Measurements from ENCODE around the gene IL2RA. TPM values are rescaled to one million over a fixed set of nuclear protein-coding genes. Genes with fewer than 3 reads are reported as not detected.

IL2RA gene
- total and polyA plus RNA-seq, 9 of the 15 experiments (the other 6 are each of a cell fraction or from before 2014, with no cell fraction given) = 0.95 TPM; not detected in 8

DNA sequence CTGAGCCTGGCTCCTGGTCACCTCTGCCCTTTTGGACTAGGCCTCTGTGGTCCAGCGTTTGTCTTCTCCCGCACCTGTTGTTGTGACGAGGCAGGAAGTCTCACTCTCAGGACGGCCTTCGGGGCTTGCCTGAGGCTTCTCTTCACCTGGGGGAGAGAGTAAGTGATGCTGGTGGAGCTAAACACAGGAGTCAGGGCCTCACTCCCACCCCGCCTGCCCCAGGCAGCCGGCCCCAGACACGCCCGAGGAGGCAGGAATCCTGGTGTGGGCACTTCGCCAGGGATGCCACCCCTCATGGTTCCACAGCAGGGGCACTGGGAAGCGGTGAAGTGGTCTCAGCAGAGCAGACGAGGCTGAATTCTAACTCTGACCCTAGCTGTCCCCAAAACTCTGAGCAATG, 42.4 kb downstream of the IL2RA start (continued):
- TF ChIP-seq ZNF280A (IDR thresholded peaks at IDR 0.05; ENCODE audit: low read depth, partially characterized antibody) (no peak), TAF9B (IDR thresholded peaks at IDR 0.05; ENCODE audit: partially characterized antibody) (no peak), RFX5 (IDR thresholded peaks at IDR 0.05; ENCODE audit: low read depth, low read length) (no peak), HMG20A (CRISPR knock-in tag; conservative IDR thresholded peaks at IDR 0.05) (no peak)
- TF ChIP-seq, protein P1, sequence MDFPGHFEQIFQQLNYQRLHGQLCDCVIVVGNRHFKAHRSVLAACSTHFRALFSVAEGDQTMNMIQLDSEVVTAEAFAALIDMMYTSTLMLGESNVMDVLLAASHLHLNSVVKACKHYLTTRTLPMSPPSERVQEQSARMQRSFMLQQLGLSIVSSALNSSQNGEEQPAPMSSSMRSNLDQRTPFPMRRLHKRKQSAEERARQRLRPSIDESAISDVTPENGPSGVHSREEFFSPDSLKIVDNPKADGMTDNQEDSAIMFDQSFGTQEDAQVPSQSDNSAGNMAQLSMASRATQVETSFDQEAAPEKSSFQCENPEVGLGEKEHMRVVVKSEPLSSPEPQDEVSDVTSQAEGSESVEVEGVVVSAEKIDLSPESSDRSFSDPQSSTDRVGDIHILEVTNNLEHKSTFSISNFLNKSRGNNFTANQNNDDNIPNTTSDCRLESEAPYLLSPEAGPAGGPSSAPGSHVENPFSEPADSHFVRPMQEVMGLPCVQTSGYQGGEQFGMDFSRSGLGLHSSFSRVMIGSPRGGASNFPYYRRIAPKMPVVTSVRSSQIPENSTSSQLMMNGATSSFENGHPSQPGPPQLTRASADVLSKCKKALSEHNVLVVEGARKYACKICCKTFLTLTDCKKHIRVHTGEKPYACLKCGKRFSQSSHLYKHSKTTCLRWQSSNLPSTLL (IDR thresholded peaks at IDR 0.05) = no peak
- TF ChIP-seq, protein P2, sequence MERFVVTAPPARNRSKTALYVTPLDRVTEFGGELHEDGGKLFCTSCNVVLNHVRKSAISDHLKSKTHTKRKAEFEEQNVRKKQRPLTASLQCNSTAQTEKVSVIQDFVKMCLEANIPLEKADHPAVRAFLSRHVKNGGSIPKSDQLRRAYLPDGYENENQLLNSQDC (CRISPR knock-in tag; IDR thresholded peaks at IDR 0.05) = no peak
